ENCODE data around the gene TSSK6.

Gene TSSK6

DNA sequence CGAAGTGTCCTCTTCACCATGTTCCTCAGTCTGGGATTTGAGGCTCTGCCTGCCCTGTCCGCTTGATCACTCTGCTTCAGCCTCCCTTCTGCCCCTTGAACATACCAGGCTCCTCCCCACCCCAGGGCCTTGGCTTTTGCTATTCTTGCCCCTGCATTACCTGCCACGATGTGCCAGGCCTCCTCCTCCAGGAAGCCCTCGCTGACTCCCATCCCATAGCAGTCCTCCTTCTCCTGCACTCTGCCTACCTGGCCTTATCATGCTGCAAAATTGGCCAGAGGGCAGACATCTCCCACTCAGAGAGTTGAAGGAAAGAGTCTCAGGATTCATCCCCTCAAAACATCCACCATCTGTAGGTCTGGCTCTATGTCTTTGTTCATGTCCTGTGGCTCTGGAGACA lies 15.5 kb upstream of the TSSK6 start:
- no peak for DNase-seq (ENCODE audit: low spot score)

DNA sequence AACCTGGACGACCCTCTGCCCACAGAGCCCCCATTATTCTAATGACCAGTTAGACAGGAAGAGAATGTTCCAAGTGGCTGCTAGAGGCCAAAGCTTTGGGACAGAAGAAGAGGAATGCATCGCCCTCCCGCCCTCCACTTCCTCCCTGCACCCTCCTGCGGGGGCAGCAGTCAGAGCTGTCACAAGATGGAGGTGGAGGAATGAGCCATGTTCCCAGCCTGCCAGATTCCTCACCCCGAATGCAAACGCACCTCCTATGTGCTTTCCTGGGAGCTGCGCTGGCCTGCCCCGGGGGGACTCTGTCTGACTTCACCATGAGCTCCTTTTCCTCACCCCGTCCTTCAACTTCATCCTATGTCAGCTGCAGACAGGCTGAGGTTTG lies 15.1 kb upstream of the TSSK6 start:
- DNase-seq (ENCODE audit: low spot score): no peak

DNA sequence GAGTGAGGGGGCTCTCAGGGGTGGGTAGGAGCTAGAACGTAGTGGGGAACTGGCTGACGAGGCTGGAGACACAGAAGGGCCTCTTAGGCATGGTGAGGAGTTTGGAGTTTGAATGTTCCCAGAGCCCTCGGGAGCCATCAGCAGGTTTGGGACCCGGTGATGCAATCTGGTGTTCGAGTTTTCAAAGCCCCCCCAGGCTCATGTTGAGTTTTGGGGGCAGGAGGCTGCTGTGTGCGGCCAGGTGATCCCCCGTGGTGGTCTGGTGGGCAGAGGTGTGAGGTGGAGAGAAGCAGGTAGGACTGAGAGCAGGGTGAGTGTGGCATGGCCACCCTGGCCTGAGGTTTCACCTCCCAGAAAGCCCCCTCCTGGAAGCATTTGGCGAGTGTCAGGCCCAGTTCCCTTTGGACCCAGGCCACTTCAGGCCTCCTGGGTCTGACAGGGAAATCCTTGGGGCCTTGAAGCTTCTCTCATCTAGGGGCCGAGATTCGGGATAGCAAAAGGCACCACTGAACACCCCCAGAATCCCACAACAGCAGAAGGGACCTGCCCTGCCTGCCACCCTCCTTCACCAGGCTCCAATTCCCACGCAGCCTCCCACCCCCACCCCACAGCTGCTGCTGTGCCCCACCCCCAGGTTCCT lies 14.6 kb upstream of the TSSK6 start:
- DNase-seq (ENCODE audit: low spot score): no peak

DNA sequence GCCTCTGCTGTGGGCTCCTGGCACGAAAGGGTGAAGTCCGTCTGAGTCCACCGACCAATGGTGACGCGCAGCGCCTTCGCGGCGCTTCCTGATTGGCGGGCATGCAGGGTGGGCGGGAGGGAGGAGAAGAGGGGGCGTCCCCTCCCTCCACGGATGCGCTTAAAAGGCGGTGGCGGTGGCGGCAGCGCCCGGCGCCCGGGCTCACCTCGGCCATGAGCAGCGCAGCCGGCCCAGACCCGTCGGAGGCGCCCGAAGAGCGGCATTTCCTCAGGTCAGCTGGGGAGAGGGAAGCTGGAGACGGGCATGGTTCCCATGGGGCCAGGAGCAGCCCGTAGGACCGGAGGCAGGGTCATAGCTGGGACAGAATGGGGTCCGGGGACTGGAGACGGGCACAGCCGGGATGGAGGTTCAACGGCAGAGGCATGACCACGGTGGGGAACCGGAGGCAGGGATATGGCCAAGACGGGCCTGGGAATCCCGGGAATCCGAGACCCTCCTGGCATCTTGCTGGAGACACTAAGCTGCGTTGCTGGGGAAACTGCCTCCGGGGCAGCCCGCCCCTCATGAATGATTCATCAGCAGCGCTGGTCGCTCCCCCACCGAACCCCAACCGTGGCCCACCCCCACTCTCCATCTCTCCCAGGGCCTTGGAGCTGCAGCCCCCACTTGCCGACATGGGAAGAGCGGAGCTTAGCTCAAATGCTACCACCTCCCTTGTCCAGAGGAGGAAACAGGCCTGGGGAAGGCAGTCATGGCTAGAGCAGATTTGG lies 13.6 kb upstream of the TSSK6 start, which contains the start of gene YJEFN3:
TSS of gene YJEFN3 (plus strand) at position 191 of the 770 bp plus-strand sequence. CDS start at position 213, 22 bp downstream.
- no peak for DNase-seq (ENCODE audit: low spot score)

DNA sequence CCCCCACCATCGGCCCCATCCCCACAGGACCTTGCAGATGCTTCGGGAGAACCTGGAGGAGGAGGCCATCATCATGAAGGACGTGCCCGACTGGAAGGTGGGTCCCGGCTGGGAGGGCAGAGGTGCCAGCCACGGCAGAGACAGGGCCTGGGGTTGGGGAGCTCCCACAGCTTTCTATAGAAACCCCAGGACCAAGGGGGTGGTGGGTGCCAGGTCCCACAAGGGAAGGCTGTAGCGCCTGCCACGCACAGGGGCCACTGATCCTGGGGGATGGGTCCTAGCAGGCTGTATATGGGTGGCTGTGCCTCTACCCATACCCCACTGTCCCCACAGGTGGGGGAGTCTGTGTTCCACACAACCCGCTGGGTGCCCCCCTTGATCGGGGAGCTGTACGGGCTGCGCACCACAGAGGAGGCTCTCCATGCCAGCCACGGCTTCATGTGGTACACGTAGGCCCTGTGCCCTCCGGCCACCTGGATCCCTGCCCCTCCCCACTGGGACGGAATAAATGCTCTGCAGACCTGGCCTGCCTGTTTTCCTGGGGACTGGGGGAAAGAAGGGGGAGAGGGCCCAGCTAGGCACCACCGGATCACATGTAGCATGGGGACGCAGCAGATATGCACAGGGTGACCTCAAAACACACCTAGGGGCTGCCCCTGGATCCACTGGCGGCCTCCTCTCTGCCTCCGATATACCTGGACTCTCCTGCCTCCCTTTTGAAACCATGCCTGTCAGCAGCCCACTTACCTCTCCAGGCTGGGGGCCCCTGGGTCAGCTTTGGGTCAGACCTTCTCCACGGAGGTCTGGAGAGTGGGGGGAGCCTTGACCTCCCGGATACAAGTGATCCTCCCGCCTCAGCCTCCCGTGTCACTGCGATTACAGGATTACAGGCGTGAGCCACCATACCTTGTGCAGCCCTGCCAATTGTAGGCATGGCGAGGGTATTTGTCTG lies 12.6 kb upstream of the TSSK6 start:
- DNase-seq (ENCODE audit: low spot score): no peak

DNA sequence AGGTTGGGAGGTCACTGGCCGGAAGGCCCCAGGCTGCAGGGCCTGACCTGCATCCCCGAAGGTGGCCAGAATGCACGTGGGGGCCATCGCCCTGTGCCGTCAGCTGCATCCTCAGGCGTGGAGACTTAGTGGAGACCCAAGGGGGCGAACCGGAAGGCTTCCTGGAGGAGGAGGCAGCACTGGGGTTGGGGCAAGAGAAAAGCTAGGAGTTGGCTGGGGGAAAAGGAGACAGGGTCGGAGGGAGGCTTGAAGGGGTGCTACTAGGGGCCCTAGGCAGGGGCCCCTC lies 12.0 kb upstream of the TSSK6 start:
- no peak for DNase-seq (ENCODE audit: low spot score)

DNA sequence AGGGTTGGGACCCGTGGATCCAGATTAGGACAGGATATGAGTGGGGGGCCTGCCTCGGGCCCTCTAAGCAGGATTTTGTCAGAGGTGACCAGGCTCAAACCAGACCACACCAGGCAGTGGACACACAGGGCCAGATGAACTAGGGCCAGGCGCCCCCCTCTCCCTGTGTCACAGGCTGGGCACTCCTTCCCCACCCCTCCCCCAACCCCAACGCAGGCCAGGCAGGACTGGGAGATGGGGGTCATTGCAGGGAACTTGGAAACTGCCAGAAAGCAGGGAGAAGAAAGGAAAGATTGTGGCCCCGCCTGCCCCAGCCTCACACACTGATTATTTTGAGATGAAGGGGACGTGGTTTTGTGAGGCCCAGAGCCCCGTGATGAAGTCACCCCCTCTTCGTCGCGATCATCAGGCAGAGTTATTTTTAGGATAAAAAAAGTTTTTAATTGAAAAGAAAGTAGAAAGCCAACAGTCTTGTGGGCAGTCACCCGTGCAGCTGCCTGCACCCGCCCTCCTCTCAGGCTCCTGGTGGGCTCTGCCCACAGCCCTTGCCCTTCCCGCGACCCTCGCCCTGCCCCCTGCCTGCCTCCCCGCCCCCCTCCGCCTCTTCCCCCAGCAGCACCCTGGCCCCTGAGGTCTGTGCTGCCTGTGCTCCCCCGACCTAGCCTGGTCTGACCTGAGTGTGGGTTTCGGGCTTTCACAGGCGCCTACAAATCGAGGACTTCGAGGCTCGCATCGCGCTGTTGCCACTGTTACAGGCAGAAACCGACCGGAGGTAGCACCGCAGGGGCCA lies 11.4 kb upstream of the TSSK6 start:
- DNase-seq (ENCODE audit: low spot score): no peak

DNA sequence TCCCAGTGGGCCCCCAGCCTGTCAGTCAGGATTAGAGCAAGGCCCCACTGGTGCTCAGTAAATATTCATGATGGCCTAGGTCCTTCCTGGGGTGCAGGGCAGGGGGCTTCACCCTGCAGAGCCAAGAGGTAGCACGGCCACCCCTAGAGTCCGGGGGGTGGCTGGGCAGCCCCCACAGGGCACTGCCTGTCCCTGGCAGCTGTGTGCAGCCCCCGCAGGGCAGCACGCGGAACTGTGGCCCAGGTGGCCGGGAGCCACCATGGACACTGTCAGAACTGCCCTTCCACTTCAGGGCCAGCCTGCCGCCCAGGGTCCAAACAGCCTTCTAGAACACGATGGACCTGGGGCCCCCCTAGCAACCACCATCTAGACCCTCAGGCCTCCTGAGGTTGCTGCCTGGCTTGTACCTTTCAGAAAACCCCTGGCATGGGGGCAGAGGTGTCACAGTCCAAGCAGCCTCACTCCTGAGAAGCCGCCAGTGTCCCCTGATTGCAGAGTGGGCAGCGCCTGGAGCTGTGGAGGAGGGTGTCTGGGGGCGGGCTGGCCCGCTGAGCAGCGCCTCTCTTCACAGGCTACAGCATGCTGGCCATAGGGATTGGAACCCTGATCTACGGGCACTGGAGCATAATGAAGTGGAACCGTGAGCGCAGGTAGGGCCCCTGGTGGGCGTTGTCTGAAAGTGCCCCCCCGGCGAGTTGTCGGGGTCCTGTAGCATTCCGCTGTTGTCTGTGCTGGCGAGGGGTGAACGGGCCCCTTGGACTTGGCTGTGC lies 10.4 kb upstream of the TSSK6 start:
- no peak for DNase-seq (ENCODE audit: low spot score)

DNA sequence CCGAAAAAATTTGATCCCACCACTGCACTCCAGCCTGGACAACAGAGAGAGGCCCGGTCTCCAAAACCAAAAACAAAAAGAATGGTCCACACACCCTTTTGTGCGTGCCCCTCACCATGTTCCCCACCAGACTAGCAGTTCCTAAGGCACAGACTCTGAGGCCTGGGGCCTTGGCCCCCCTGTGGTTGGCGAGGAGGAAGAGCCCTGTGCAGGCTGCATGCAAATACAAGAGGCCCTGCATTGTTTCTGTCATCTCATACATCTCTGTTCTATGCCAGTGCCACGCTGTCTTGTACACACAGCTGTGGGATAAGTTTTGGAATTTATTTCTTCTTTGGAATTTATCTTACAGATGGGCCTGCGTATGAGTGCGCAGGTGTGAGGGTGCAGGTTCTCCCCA lies 8.7 kb upstream of the TSSK6 start:
- no peak for DNase-seq (ENCODE audit: low spot score)

DNA sequence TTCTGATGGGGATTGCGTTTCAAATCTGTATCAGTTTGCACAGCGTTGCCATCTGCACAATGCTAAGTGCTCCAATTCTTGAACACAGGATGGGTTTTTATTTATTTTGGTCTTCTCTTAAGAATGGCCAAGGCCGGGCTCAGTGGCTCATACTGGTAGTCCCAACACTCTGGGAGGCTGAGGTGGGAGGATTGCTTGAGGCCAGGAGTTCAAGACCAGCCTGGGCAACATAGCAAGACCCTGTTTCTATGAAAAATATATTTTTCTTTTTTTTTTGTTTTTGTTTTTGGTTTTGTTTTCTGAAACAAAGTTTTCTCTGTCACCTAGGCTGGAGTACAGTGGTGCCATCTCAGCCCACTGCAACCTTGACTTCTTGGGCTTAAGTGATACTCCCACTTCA lies 7.8 kb upstream of the TSSK6 start:
- DNase-seq (ENCODE audit: low spot score): no peak

DNA sequence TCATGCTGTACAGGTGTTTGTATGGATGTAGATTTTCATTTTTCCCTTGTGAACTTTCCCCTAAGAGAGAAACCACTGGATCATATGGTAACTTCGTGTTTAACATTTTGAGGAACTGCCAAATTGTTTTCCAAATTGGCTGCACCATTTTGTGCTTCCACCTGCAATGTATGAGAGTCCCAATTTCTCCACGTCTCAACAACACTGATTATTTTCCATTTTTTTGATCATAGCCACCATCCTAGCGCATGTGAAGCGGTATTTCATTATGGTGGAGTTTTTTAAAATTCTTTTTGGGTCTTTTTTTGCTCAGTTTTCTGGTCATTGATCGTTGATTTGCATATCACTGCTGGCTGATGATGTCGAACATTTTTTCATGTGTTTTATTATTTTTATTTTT lies 5.6 kb upstream of the TSSK6 start:
- DNase-seq (ENCODE audit: low spot score): no peak

DNA sequence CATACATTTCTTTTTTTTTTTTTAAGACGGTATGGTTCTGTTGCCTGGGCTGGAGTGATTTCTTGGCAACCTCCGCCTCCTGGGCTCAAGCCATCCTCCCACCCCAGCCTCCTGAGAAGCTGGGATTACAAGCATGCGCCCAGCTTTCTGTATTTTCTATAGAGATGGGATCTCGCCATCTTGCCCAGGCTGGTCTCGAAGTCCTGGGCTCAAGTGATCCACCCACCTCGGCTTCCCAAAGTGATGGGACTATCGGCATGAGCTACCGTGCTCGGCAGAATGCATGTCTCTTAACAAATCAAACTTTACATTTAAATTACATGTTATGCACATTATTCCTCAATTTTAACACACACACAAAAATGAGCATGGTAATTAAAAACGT lies 1.9 kb upstream of the TSSK6 start:
- no peak for DNase-seq (ENCODE audit: low spot score)

DNA sequence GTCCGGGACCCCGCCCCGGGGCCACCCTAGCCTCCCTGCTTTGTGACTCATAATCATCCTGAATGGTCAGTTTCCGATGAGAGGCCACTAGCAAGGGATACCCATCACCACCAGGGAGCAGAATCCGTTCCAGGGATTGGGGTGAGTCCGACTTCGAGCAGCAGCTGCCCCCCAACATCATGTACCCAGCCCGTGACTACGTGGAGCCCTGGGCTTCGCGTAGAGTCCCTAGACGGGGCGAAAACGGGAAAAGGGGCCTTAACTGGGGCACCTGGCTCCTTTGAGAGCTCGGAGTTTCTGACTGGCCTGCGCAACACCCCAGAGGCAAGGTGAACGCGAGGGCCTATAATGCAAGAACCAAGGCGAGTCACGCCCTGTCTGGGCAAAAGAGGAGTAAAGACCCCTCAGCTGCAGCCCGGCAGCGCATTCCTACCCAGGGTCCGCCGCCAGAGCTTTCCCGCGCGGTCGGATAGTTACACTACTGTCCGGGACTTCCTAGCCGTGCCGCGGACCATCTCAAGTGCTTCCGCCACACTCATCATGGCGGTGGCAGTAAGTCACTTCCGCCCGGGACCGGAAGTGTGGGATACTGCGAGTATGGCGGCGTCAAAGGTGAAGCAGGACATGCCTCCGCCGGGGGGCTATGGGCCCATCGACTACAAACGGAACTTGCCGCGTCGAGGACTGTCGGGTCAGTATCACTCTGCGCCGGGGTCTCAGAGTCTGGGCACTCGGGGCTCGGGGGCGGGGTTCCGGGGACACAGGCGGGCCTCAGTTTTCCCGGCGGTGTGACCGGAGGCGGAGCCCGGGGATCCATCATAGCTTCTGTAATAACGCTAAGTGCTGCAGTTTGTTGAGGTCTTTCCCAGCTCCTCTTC lies 533 bp upstream of the TSSK6 start, which contains the start of gene NDUFA13:
TSS of gene NDUFA13 (plus strand) at position 584 of the 878 bp plus-strand sequence. CDS start at position 598, 14 bp downstream.
- peak; percentile 87 for DNase-seq (ENCODE audit: low spot score)

DNA sequence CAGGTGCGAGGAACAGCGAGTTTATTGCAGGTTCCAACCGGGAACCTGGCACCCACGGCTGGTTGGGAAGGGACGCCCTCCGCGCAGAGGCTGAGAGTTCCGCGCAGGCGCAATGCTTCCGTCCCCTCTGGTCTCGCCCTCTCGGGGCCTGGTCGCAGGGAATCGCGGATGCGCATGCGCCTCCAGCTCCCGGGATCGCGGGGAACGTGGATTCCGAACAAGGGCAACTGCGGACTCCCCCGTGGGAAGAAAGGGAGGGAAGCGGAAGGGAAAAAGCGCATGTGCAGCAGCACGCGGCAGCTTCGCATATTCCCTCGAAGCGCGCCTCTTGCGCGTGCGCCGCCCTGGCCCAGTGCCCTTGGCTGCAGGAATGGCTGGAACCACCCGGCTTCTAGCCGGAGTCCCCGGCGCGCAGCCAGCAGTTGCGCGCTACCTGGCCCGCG lies 1.1 kb downstream of the TSSK6 start:
- DNase-seq (ENCODE audit: low spot score): peak; percentile 33

DNA sequence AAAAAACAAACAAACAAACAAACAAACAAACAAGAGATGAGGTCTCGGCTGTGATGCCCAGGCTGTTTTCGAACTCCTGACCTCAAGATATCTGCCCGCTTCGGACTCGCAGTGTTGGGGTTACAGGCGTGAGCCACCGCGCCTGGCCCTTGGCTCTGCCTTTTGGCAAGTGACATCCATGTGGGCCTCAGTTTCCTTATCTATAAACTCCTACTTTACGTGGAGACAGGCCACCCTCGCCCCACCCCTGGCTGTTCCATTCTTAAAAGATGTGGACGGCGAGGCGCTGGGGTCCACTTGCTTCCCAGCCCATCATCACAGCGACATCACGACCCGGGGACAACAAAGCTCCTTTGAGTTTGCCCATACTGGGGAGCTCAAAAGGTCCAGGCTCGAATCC lies 1.7 kb downstream of the TSSK6 start:
- no peak for DNase-seq (ENCODE audit: low spot score)

DNA sequence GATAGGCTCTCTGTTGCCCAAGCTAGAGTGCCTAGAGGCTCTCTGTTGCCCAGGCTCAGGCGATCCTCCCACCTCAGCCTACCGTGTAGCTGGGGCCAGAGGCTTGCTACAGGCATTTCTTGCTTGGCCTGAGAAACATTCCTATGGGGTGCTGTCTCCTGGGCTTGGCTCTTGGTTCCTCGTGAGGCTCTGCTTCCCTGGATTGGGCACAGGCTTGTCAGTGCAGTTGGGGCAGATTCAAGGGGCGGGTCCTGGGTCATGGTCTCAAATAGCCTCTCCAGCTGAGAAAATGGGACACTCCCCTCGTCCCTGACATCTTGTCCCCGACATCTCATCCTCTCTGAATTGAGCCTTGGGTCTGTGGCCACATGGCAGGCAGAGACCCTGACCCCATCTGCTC lies 4.9 kb downstream of the TSSK6 start:
- DNase-seq (ENCODE audit: low spot score): no peak

DNA sequence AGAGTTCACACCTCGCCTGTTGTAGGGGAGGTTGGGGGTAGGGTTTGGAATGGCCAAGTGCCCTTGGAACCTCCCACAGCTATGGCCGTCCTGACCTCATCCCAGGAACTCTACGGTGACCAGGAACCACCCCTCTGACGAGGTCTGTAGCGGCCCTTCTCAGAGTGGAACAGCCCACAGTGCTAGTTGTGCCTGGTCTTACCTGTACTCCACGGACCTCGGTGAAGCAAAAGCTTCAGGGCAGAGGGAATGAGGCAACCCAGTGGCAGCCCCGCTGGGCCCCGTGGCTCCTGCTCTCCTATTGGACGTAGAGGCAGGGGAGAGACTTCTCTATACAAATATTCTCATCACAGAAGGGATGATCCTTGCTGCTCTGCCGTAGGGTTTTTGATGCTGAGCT lies 7.1 kb downstream of the TSSK6 start:
- no peak for DNase-seq (ENCODE audit: low spot score)

DNA sequence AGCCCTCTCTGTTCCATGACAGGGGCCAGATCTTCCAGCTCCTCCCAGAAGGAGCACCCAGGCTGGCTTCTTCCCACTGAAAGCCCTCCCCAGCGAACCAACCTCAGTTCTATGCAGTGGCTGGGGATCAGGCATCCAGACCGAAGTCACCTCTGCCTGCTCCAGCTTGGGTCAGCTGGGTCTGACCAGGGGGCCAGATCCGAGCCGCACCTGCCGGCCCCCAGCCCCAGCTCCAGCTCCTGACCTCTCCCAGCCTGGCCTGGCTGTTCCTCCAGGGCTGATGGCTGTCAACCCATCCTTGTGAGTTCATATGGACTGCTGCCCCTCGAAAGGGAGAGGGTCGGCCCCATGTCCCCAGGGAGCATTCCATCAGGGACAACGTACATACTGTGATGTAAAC lies 8.0 kb downstream of the TSSK6 start:
- DNase-seq (ENCODE audit: low spot score): no peak

DNA sequence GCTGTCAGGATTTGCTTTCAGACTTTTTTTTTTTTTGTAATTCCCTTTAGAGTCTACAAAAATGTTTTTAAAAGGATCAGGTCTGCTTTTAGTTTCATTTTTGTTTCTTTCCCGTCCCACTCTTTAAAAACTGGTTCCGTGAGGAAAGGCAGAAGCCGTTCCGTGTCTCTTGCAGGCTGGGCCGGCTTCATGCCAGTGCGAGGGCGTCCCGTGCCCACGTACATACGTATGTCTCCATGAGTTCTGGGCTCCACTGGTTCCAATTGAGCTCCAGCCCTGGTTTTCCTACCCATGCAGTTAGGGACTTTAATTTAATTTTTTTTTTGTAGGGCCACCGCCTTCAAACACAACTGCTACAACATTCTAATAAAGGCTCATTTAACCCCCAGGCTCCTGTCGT lies 8.8 kb downstream of the TSSK6 start:
- no peak for DNase-seq (ENCODE audit: low spot score)

DNA sequence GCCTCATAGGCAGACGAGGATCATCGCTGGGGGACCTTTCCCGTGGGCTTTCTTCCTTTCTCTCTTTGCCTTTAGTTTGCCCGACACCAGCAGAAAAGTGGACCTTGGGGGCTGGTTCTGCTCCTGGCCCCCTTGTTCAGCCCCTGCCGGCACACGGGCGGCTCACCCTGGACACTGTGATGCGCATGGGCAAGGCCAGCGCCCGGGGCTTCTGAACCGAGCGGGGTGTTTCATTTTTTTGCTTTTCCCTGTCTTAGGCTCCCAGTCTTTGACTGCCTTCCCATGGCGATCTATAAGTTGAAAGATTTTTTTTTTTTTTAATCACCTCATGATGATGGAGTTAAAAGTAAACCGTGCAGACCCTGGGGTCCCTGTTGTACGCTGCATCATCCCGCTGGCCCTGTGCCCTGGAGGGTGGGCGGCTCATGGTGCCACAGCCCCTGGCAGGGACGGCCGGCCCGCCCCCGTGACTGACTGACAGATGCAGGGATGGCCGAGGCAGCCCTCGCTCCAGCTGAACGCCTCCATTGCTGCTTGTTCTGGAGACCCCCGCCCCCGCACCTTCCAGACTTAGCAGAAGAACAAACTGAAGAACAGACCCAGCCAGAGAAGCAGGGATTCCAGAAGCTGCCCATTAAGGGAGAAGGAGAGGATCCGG lies 9.6 kb downstream of the TSSK6 start:
- no peak for DNase-seq (ENCODE audit: low spot score)

All from kidney capillary endothelial cell (primary cell).